ENCODE results near the gene KLHL17. TPM values are rescaled to one million over a fixed set of nuclear protein-coding genes. Genes with fewer than 3 reads are reported as not detected.

The KLHL17 gene
- total RNA-seq, 1 experiment from 2014 or later = 58.8 TPM

- H3K27me3 ChIP-seq (ENCODE audit: control insufficient read depth, insufficient read depth, low read length) = no peaks in the 10 kb centered on the region
- in situ Hi-C loops (cut with HindIII; ENCODE audit: low pct_unique_long_range_greater_than_20kb, low sequenced_read_pairs) = no loop called here
- no peaks in the 10 kb centered on the region for H3K36me3 ChIP-seq (ENCODE audit: control insufficient read depth, insufficient read depth, low read length)
- H3K4me3 ChIP-seq (ENCODE audit: low read depth in 2 of 2, low read length in 2 of 2) = no peak overlapping the region
- no peaks in the 10 kb centered on the region for H3K9me3 ChIP-seq (ENCODE audit: control insufficient read depth, insufficient read depth, low read depth, low read length)
- no peak overlapping the region for H3K27ac ChIP-seq (ENCODE audit: low read length)
- CTCF ChIA-PET = no interaction called here
- TF ChIP-seq TCF7L2 (IDR thresholded peaks at IDR 0.05; ENCODE audit: low read depth, low read length) (no peak), SIN3A (IDR thresholded peaks at IDR 0.05; ENCODE audit: borderline replicate concordance, insufficient read depth, low read depth, low read length) (no peak), POLR2AphosphoS5 (IDR thresholded peaks at IDR 0.05; ENCODE audit: low read depth, low read length) (no peak), CTCF (IDR thresholded peaks at IDR 0.05) (no peak), REST (IDR thresholded peaks at IDR 0.05; ENCODE audit: insufficient read depth in 1 of 2, low read depth in 2 of 2, low read length in 1 of 2) (no peak)
- BruUV-seq (replicated peaks) = no TSS peak
- peaks cover 11% of the 10 kb centered on the region; the same call in 1 of the 2 replicates for H3K4me1 ChIP-seq (ENCODE audit: control insufficient read depth, insufficient read depth, low read length)
- ATAC-seq (no peak), DNase-seq (ENCODE audit: low read depth, low spot score) (no peak)
- POLR2A ChIA-PET = no interaction called here
- intact Hi-C loops (cut with micrococcal nuclease; ENCODE audit: unreplicated experiment) = no loop called here
Observed at GRCh38 chr1:970973-971730, 10.8 kb downstream of the KLHL17 start.

- ATAC-seq = no peak
- Histone ChIP-seq H3K9me3 (ENCODE audit: control insufficient read depth, insufficient read depth, low read depth, low read length) (no peaks in the 10 kb centered on the region), H3K27ac (ENCODE audit: low read length) (no peak overlapping the region), H3K4me3 (ENCODE audit: low read depth in 2 of 2, low read length in 2 of 2) (no peak overlapping the region), H3K36me3 (ENCODE audit: control insufficient read depth, insufficient read depth, low read length) (no peaks in the 10 kb centered on the region), H3K4me1 (ENCODE audit: control insufficient read depth, insufficient read depth, low read length) (peaks cover 11% of the 10 kb centered on the region; the same call in 1 of the 2 replicates), H3K27me3 (ENCODE audit: control insufficient read depth, insufficient read depth, low read length) (no peaks in the 10 kb centered on the region)
- intact Hi-C loops (cut with micrococcal nuclease; ENCODE audit: unreplicated experiment) (no loop called here), in situ Hi-C loops (cut with HindIII; ENCODE audit: low pct_unique_long_range_greater_than_20kb, low sequenced_read_pairs) (no loop called here)
- POLR2A ChIA-PET = no interaction called here
- CTCF ChIA-PET = no interaction called here
- TF ChIP-seq REST (IDR thresholded peaks at IDR 0.05; ENCODE audit: insufficient read depth in 1 of 2, low read depth in 2 of 2, low read length in 1 of 2) (no peak), POLR2AphosphoS5 (IDR thresholded peaks at IDR 0.05; ENCODE audit: low read depth, low read length) (no peak), CTCF (IDR thresholded peaks at IDR 0.05) (no peak), TCF7L2 (IDR thresholded peaks at IDR 0.05; ENCODE audit: low read depth, low read length) (no peak), SIN3A (IDR thresholded peaks at IDR 0.05; ENCODE audit: borderline replicate concordance, insufficient read depth, low read depth, low read length) (no peak)
- no TSS peak for BruUV-seq (replicated peaks)
- no peak for DNase-seq (ENCODE audit: low read depth, low spot score)
Observed at GRCh38 chr1:971751-972506, 11.5 kb downstream of the KLHL17 start.
